Measurements from ENCODE around the gene OR51S1.

Gene OR51S1

DNA sequence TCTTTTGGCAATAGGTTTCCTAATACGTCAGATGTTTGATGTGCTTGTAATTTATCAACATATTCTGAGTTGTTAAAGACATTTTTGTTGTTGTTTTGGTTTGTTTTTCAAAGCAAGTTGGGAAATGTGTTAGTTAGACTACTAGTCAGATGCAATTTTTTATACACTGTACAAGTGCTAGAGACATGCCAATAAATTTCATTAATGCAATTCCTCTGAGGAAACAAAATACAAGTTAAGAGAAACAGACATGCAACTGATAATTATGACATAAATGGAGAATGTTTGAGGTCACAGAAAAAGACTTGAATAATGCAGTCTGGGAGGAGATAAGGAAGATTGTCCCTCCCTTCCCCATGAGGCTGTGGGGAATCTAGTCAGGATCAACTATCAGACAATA lies 38.6 kb upstream of the OR51S1 start:
- H3K4me3 ChIP-seq (replicated peaks; ENCODE audit: insufficient read depth, low read length): no peak overlapping the region
- H3K27me3 ChIP-seq (ENCODE audit: insufficient read depth, poor library complexity, severe bottlenecking): no peaks in the 10 kb centered on the region
- TF ChIP-seq, protein P1, sequence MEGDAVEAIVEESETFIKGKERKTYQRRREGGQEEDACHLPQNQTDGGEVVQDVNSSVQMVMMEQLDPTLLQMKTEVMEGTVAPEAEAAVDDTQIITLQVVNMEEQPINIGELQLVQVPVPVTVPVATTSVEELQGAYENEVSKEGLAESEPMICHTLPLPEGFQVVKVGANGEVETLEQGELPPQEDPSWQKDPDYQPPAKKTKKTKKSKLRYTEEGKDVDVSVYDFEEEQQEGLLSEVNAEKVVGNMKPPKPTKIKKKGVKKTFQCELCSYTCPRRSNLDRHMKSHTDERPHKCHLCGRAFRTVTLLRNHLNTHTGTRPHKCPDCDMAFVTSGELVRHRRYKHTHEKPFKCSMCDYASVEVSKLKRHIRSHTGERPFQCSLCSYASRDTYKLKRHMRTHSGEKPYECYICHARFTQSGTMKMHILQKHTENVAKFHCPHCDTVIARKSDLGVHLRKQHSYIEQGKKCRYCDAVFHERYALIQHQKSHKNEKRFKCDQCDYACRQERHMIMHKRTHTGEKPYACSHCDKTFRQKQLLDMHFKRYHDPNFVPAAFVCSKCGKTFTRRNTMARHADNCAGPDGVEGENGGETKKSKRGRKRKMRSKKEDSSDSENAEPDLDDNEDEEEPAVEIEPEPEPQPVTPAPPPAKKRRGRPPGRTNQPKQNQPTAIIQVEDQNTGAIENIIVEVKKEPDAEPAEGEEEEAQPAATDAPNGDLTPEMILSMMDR (IDR thresholded peaks at IDR 0.05; ENCODE audit: insufficient read depth, low read length): no peak
- no peak for DNase-seq (ENCODE audit: low read depth in 1 of 2, low spot score in 1 of 2)
- no peak overlapping the region for H3K27ac ChIP-seq (replicated peaks)

DNA sequence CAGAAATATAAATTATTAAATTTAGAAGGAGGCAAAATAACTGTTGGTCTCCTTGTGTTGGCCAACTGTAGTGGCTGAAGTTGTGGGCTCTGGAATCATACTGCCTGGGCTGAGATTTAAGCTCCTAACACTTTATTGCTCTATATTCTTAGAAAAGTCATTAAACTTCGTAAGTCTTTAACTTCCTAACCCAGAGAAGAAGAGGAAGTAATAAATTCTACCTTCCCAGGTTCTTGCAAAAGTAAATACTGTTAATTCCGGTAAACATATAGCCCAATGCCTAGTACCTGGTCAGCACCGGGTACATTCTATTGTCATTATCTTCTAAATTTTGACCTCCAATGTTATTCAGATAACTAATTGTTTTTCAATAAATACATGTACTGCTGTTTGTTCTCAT lies 37.2 kb upstream of the OR51S1 start:
- no peak for TF ChIP-seq SPI1 (IDR thresholded peaks at IDR 0.05; ENCODE audit: borderline replicate concordance, low read depth)
- no peak for DNase-seq (ENCODE audit: low read depth in 1 of 2, low spot score in 1 of 2)
- Histone ChIP-seq H3K4me3 (replicated peaks; ENCODE audit: insufficient read depth, low read length) (no peak overlapping the region), H3K27me3 (ENCODE audit: insufficient read depth, poor library complexity, severe bottlenecking) (no peaks in the 10 kb centered on the region), H3K27ac (replicated peaks) (no peak overlapping the region)

DNA sequence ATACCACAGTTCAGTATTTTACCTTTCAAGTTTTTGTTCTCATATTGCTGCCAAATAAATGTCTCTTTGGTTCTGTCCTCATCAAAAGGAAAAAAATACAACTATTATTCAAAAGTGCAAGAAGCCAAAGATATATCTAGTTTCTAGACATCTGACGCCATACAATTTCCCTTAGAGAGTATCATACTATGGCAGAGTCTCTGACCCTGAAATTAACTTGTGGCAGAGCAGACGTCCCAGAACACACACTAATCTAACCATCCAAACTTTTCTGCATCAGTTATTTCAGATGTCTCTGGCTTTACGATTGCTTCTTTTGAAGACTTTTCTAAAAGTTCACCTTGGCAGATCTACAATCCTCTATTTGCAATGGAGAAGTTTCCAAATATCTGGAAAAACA lies 35.4 kb upstream of the OR51S1 start:
- H3K27ac ChIP-seq (replicated peaks): no peak overlapping the region
- TF ChIP-seq SPI1 (IDR thresholded peaks at IDR 0.05; ENCODE audit: borderline replicate concordance, low read depth) (no peak), GABPA (IDR thresholded peaks at IDR 0.05; ENCODE audit: low read depth) (no peak), POLR2AphosphoS5 (IDR thresholded peaks at IDR 0.05; ENCODE audit: low read depth) (no peak)
- TF ChIP-seq, protein P2, sequence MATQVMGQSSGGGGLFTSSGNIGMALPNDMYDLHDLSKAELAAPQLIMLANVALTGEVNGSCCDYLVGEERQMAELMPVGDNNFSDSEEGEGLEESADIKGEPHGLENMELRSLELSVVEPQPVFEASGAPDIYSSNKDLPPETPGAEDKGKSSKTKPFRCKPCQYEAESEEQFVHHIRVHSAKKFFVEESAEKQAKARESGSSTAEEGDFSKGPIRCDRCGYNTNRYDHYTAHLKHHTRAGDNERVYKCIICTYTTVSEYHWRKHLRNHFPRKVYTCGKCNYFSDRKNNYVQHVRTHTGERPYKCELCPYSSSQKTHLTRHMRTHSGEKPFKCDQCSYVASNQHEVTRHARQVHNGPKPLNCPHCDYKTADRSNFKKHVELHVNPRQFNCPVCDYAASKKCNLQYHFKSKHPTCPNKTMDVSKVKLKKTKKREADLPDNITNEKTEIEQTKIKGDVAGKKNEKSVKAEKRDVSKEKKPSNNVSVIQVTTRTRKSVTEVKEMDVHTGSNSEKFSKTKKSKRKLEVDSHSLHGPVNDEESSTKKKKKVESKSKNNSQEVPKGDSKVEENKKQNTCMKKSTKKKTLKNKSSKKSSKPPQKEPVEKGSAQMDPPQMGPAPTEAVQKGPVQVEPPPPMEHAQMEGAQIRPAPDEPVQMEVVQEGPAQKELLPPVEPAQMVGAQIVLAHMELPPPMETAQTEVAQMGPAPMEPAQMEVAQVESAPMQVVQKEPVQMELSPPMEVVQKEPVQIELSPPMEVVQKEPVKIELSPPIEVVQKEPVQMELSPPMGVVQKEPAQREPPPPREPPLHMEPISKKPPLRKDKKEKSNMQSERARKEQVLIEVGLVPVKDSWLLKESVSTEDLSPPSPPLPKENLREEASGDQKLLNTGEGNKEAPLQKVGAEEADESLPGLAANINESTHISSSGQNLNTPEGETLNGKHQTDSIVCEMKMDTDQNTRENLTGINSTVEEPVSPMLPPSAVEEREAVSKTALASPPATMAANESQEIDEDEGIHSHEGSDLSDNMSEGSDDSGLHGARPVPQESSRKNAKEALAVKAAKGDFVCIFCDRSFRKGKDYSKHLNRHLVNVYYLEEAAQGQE (IDR thresholded peaks at IDR 0.05; ENCODE audit: insufficient replicate concordance, low read depth): no peak
- TF ChIP-seq, protein P1 (IDR thresholded peaks at IDR 0.05; ENCODE audit: insufficient read depth, low read length): no peak
- DNase-seq (ENCODE audit: low read depth in 1 of 2, low spot score in 1 of 2): no peak
- H3K4me3 ChIP-seq (replicated peaks; ENCODE audit: insufficient read depth, low read length): no peak overlapping the region
- no peaks in the 10 kb centered on the region for H3K27me3 ChIP-seq (ENCODE audit: insufficient read depth, poor library complexity, severe bottlenecking)

DNA sequence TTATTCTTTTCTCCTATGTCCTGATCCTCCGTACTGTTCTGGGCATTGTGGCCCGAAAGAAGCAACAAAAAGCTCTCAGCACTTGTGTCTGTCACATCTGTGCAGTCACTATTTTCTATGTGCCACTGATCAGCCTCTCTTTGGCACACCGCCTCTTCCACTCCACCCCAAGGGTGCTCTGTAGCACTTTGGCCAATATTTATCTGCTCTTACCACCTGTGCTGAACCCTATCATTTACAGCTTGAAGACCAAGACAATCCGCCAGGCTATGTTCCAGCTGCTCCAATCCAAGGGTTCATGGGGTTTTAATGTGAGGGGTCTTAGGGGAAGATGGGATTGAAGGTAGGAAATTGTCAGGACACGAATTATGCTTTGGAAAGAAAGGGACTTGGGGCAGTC lies 33.5 kb upstream of the OR51S1 start:
- no peak overlapping the region for H3K4me3 ChIP-seq (replicated peaks; ENCODE audit: insufficient read depth, low read length)
- DNase-seq (ENCODE audit: low read depth in 1 of 2, low spot score in 1 of 2): no peak
- TF ChIP-seq, protein P1 (IDR thresholded peaks at IDR 0.05; ENCODE audit: insufficient read depth, low read length): no peak
- TF ChIP-seq GABPA (IDR thresholded peaks at IDR 0.05; ENCODE audit: low read depth) (no peak), POLR2AphosphoS5 (IDR thresholded peaks at IDR 0.05; ENCODE audit: low read depth) (no peak), SPI1 (IDR thresholded peaks at IDR 0.05; ENCODE audit: borderline replicate concordance, low read depth) (no peak)
- TF ChIP-seq, protein P2 (IDR thresholded peaks at IDR 0.05; ENCODE audit: insufficient replicate concordance, low read depth): no peak
- H3K27ac ChIP-seq (replicated peaks): no peak overlapping the region
- H3K27me3 ChIP-seq (ENCODE audit: insufficient read depth, poor library complexity, severe bottlenecking): no peaks in the 10 kb centered on the region
